Rectal smooth muscle tissue (tissue), 1 donor: Measurements from ENCODE around the gene LRRC26.

Experiments used
- H3K27ac ChIP-seq: one replicate; pipeline ENCODE4 v1.7.0; 2013; ENCODE audit warnings: low read depth, low read length, inconsistent platforms
- H3K27me3 ChIP-seq: one replicate; pipeline ENCODE4 v1.7.0; 2013; ENCODE audit warnings: low read length; ENCODE audit not compliant: control insufficient read depth, insufficient read depth
- H3K36me3 ChIP-seq: one replicate; pipeline ENCODE4 v1.7.0; 2013; ENCODE audit warnings: low read length; ENCODE audit not compliant: control insufficient read depth, insufficient read depth
- H3K4me1 ChIP-seq: one replicate; pipeline ENCODE4 v1.7.0; 2013; ENCODE audit warnings: low read length; ENCODE audit not compliant: control insufficient read depth, insufficient read depth
- H3K4me3 ChIP-seq: one replicate; pipeline ENCODE4 v1.7.0; 2013; ENCODE audit warnings: low read length
- H3K9ac ChIP-seq: one replicate; pipeline ENCODE4 v1.7.0; 2013; ENCODE audit warnings: low read length

The LRRC26 gene, protein sequence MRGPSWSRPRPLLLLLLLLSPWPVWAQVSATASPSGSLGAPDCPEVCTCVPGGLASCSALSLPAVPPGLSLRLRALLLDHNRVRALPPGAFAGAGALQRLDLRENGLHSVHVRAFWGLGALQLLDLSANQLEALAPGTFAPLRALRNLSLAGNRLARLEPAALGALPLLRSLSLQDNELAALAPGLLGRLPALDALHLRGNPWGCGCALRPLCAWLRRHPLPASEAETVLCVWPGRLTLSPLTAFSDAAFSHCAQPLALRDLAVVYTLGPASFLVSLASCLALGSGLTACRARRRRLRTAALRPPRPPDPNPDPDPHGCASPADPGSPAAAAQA

DNA sequence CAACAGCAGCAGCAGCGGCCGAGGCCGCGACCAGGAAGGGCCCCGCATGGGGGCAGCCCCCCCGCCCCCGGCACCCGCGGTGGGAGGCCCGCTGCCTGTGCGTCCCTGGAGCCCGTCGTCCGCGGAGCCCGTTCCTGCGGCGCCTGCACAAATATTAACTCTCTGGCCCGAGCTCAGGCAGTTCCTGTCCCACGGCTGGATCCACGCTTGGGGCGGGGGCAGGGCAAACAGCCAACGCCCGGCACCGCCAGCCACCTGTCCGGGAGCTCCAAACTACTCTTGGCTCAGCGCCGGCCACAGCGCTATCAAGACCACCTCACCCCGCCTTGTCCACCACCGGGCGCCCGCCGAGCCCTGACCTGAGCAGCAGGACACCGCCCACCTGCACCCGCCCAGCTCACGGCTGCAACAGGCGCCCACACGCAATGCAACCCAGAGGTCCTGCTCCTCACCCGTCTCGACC is at the start of gene LRRC26:
Gene LRRC26 (minus strand): TSS at position 156 of the 463 bp plus-strand sequence. CDS start 108 bp downstream, at position 48.
- Histone ChIP-seq H3K36me3 (no peaks in the 10 kb centered on the region), H3K4me3 (peak within 1 kb of the TSS; percentile 54), H3K4me1 (no peaks in the 10 kb centered on the region), H3K9ac (no peak within 1 kb of the TSS), H3K27me3 (peaks cover 50% of the 10 kb centered on the region), H3K27ac (no peak within 1 kb of the TSS)

- Histone ChIP-seq H3K4me3 (no peak overlapping the region), H3K36me3 (peaks cover 2% of the 10 kb centered on the region), H3K4me1 (peaks cover 6% of the 10 kb centered on the region), H3K9ac (no peak overlapping the region), H3K27me3 (no peaks in the 10 kb centered on the region), H3K27ac (no peak overlapping the region)
Observed at GRCh38 chr9:137218754-137219271, 49.0 kb upstream of the LRRC26 start.

DNA sequence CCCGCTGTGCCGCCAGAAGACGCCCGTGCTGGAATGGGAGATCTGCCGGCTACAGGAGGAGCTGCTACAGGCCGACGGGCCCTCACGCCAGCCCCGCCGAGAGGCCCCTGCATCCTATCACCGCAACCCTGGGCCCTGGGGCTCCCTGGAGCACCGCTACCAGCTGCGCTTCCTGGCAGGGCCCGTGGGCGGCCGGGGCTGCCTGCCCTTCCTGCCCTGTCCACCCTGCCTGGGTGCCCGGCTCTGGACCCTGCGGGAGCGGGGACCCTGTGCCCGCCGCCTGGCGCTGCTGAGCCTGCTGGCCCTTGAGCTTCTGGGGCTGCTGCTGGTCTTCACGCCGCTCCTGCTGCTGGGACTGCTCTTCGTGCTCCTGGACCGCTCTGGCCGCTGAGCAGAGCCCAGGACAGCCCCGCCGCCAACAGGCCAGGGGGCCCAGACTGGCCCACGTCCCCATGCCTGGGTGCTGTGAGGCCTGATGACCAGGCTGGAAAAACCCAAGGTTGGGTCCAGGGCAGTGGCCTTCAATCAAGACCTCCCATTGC is 48.4 kb upstream of the LRRC26 start:
- Histone ChIP-seq H3K27ac (no peak overlapping the region), H3K36me3 (peaks cover 2% of the 10 kb centered on the region), H3K9ac (no peak overlapping the region), H3K27me3 (no peaks in the 10 kb centered on the region), H3K4me1 (peaks cover 6% of the 10 kb centered on the region), H3K4me3 (peak overlapping the region; percentile 48)

- H3K27ac ChIP-seq: no peak overlapping the region
Observed at GRCh38 chr9:137217276-137218211, 47.7 kb upstream of the LRRC26 start.

DNA sequence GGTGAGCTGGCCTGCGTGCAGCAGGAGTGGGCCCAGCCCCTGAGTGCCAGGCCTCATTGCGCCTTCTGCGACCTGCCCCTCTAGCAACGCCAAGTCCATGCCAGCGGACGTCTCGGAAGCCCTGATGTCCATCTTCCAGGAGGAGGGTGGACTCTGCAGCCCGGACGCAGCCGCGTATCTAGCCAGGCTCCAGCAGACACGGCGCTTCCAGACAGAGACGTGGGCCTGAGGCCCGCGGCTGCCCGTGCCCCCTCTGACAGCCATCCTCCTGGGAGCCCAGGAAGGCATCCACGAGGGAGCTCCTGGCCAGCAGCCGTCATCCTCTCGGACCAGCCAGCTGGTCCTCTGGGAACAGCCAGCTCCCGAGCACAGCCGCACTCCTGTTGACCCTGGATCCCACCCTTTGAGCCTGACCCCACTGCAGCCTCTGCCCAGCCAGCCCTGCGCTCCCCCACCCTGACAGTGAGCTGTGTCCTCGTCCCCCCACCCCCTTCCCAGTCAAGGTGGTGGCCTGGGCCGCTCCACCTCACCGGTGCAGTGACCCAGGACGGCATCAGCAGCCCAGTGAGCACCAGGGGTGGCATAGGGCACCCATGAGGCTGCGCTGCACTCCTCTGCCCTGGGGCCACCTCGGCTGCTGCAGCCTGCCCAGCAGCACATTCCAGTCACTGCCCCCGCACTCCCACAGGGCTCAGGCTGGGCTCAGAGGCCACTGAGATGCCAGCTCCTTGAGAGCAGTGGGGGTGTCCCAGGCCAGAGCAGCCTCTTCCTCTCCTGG is 46.5 kb upstream of the LRRC26 start:
- Histone ChIP-seq H3K36me3 (peaks cover 2% of the 10 kb centered on the region), H3K27ac (no peak overlapping the region), H3K27me3 (no peaks in the 10 kb centered on the region), H3K9ac (no peak overlapping the region), H3K4me3 (no peak overlapping the region), H3K4me1 (no peaks in the 10 kb centered on the region)

More at GRCh38 chr9:137217276-137218211, 47.7 kb upstream of the LRRC26 start:
- Histone ChIP-seq H3K4me3 (peak overlapping the region; percentile 48), H3K36me3 (peaks cover 2% of the 10 kb centered on the region), H3K4me1 (no peaks in the 10 kb centered on the region), H3K27me3 (no peaks in the 10 kb centered on the region), H3K9ac (peak overlapping the region; percentile 30)

DNA sequence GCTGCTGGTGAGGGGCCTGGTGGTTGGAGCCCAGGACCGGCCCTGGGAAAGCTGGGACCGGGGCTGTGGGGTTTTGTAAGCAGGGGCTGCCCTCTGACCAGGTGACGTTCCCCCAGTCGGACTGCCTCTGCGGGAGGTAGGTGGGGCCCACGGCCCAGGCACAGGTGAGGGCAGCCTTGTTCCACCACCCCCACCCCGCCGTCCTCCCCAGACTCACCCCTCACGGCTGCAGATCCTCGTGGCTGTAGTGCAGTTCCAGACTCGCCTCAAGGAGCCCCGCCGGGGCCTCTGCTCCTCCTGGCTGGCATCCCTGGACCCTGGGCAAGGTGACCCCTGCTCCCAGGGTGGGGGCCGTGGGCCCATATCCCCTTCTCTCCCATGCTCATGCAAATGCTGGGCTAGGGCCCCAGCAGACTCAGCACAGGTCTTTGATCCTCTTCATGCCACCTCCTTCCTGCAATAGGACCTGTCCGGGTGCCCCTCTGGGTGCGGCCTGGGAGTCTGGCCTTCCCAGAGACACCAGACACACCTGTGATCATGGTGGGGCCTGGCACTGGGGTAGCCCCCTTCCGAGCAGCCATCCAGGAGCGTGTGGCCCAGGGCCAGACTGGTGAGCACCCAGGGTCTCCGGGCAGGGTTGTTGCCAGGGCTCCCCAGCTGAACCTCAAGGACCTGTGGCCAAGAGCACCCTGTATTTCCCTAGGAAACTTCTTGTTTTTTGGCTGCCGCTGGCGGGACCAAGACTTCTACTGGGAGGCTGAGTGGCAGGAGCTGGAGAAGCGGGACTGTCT is 45.5 kb upstream of the LRRC26 start:
- Histone ChIP-seq H3K27me3 (no peaks in the 10 kb centered on the region), H3K36me3 (peaks cover 2% of the 10 kb centered on the region), H3K4me3 (no peak overlapping the region), H3K9ac (no peak overlapping the region), H3K27ac (no peak overlapping the region), H3K4me1 (no peaks in the 10 kb centered on the region)

DNA sequence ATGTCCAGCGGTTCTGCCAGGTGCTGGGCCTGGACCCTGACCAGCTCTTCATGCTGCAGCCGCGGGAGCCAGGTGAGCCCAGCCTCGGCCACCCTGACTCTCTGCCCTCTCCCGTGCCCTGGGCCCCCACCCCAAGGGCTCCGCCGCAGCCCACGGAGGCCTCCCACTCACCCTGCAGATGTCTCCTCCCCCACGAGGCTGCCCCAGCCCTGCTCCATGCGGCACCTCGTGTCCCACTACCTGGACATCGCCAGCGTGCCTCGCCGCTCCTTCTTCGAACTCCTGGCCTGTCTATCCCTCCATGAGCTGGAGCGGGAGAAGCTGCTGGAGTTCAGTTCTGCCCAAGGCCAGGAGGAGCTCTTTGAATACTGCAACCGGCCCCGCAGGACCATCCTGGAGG is 44.8 kb upstream of the LRRC26 start:
- Histone ChIP-seq H3K9ac (no peak overlapping the region), H3K27ac (no peak overlapping the region), H3K4me3 (no peak overlapping the region), H3K4me1 (no peaks in the 10 kb centered on the region), H3K36me3 (peaks cover 2% of the 10 kb centered on the region), H3K27me3 (no peaks in the 10 kb centered on the region)

GRCh38 chr9:137213160-137214060 is 43.6 kb upstream of the LRRC26 start:
- H3K27ac ChIP-seq: no peak overlapping the region
- H3K36me3 ChIP-seq: peaks cover 2% of the 10 kb centered on the region
- H3K27me3 ChIP-seq: no peaks in the 10 kb centered on the region
- H3K4me3 ChIP-seq: no peak overlapping the region
- no peak overlapping the region for H3K9ac ChIP-seq
- H3K4me1 ChIP-seq: no peaks in the 10 kb centered on the region

GRCh38 chr9:137212520-137212919 is 42.7 kb upstream of the LRRC26 start:
- H3K27me3 ChIP-seq: no peaks in the 10 kb centered on the region
- peaks cover 2% of the 10 kb centered on the region for H3K36me3 ChIP-seq
- no peak overlapping the region for H3K9ac ChIP-seq
- H3K4me1 ChIP-seq: no peaks in the 10 kb centered on the region
- H3K27ac ChIP-seq: no peak overlapping the region
- H3K4me3 ChIP-seq: no peak overlapping the region

GRCh38 chr9:137211532-137211931 is 41.7 kb upstream of the LRRC26 start:
- Histone ChIP-seq H3K27me3 (no peaks in the 10 kb centered on the region), H3K36me3 (peaks cover 2% of the 10 kb centered on the region), H3K4me3 (no peak overlapping the region), H3K27ac (no peak overlapping the region), H3K9ac (no peak overlapping the region), H3K4me1 (peaks cover 4% of the 10 kb centered on the region)
